ENCODE results near the gene ARAP1. TPM values are rescaled to one million over a fixed set of nuclear protein-coding genes. Genes with fewer than 3 reads are reported as not detected.

Gene ARAP1
- total and polyA plus RNA-seq, 8 donors = 21.5 to 73.5 (median 37.9) TPM

- TF ChIP-seq, protein P1, sequence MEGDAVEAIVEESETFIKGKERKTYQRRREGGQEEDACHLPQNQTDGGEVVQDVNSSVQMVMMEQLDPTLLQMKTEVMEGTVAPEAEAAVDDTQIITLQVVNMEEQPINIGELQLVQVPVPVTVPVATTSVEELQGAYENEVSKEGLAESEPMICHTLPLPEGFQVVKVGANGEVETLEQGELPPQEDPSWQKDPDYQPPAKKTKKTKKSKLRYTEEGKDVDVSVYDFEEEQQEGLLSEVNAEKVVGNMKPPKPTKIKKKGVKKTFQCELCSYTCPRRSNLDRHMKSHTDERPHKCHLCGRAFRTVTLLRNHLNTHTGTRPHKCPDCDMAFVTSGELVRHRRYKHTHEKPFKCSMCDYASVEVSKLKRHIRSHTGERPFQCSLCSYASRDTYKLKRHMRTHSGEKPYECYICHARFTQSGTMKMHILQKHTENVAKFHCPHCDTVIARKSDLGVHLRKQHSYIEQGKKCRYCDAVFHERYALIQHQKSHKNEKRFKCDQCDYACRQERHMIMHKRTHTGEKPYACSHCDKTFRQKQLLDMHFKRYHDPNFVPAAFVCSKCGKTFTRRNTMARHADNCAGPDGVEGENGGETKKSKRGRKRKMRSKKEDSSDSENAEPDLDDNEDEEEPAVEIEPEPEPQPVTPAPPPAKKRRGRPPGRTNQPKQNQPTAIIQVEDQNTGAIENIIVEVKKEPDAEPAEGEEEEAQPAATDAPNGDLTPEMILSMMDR (IDR thresholded peaks at IDR 0.05) = no peak
- no peaks in the 10 kb centered on the region for H3K27me3 ChIP-seq
- H3K36me3 ChIP-seq = no peaks in the 10 kb centered on the region
- WGBS, 2 donors = 76 to 77% methylated on average over 4 of the region's 4 CpGs
- H3K4me1 ChIP-seq = no peaks in the 10 kb centered on the region
- H3K27ac ChIP-seq = no peak overlapping the region
- no peak overlapping the region for H3K4me3 ChIP-seq
- no peak for DNase-seq
- ATAC-seq = no peak
- no peaks in the 10 kb centered on the region for H3K9me3 ChIP-seq
- no peak for FAIRE-seq
- intact Hi-C loops (cut with DNase I) = loop anchor here in 2 of 3 donors (5.0 kb wide), 2 partner anchors 51 to 61 kb away; no protein-coding TSS in a partner anchor
Measured at GRCh38 chr11:72647882-72648281, 104.3 kb downstream of the ARAP1 start.

DNA sequence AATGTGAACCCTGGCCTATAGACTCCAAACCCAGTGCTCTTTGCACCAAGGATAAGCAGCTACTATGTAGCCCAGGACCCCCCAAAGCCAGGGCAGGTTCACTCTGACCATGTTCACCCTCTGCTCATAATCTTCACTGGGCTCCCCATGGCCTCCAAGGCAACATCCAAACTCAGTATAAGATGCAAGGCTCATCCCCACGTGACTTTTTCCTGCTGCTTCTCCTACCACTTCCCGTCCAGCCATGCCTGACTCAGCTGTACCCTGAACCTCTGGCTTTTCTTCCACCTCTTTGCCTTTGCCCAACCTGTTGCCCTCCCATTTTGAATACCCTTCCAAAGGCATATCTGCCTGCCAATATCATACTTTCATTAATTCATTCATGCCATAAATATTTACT is 105.7 kb downstream of the ARAP1 start:
- TF ChIP-seq, protein P1 (IDR thresholded peaks at IDR 0.05) = no peak
- Histone ChIP-seq H3K36me3 (no peaks in the 10 kb centered on the region), H3K4me1 (peaks cover 0 to 4% (median 3%) of the 10 kb centered on the region in 3 donors), H3K9me3 (no peaks in the 10 kb centered on the region), H3K4me3 (no peak overlapping the region), H3K27me3 (no peaks in the 10 kb centered on the region), H3K27ac (no peak overlapping the region)
- intact Hi-C loops (cut with DNase I) = loop anchor here in 2 of 3 donors (5.0 kb wide), 2 partner anchors 49 to 59 kb away; no protein-coding TSS in a partner anchor
- ATAC-seq (no peak), DNase-seq (no peak), FAIRE-seq (no peak)
- WGBS, 2 donors = 63 to 64% methylated on average over 2 of the region's 2 CpGs

DNA sequence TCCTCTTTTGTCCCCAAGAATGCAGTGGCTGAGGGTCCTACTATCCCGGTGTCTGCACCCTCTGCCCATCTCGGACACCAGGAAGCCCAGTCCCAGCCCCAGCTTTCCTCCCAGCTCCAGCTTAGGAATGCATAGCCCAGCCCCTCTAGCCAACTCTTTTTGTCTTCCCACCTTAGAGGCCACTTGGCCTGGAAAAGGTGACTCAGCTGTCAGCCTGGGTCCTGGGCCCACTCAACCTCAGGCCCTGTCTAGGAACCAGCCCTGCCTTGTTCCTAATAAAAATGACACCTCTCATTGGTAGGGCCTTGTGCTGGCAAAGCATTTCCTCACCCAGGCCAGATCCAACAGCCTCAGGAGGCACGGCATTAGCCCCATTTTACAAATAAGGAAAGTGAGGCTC is 106.2 kb downstream of the ARAP1 start:
- no peak for DNase-seq
- Histone ChIP-seq H3K27ac (no peak overlapping the region), H3K4me3 (no peak overlapping the region), H3K36me3 (no peaks in the 10 kb centered on the region), H3K27me3 (no peaks in the 10 kb centered on the region), H3K4me1 (peaks cover 0 to 4% (median 3%) of the 10 kb centered on the region in 3 donors), H3K9me3 (no peaks in the 10 kb centered on the region)
- TF ChIP-seq, protein P1 (IDR thresholded peaks at IDR 0.05) = no peak
- FAIRE-seq = no peak
- no peak for ATAC-seq
- intact Hi-C loops (cut with DNase I) = loop anchor here in 2 of 3 donors (5.0 kb wide), 2 partner anchors 49 to 59 kb away; no protein-coding TSS in a partner anchor
- 84 to 87% methylated on average over 3 of the region's 3 CpGs for WGBS, 2 donors

DNA sequence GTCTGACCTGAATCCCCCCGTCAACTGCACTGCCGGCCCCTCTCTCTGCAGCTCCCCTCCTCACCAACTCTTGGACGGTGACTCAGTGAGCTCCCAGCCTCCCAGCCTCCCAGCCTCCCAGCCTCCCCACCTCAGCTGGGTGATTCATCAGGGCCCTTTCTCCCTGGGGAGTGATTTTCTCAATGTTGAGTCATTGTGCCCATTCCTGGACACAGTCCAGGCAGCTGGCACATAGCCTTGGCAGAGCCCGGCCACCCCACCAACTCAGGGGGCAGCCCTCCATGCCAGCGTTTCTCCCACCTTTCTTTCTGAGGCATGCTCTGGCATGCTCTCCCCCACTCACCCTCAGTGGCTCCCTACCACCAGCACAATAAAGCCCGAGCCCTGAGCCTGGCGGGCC is 108.7 kb downstream of the ARAP1 start:
- intact Hi-C loops (cut with DNase I) = no loop called here
- TF ChIP-seq, protein P1 (IDR thresholded peaks at IDR 0.05) = no peak

GRCh38 chr11:72642884-72643522 is 109.2 kb downstream of the ARAP1 start:
- DNase-seq (peak in 5 of 6 donors; percentile 29 to 88 (median 60)), FAIRE-seq (no peak), ATAC-seq (peak; percentile 83 to 91 (median 90))
- no peaks in the 10 kb centered on the region for H3K36me3 ChIP-seq
- peak overlapping the region; percentile 19 to 53 (median 28) for H3K4me3 ChIP-seq
- no peak overlapping the region for H3K27ac ChIP-seq
- TF ChIP-seq, protein P1 (IDR thresholded peaks at IDR 0.05) = peak; percentile 93 to 97 (median 96)
- no peaks in the 10 kb centered on the region for H3K27me3 ChIP-seq
- H3K4me1 ChIP-seq = peaks cover 0 to 4% (median 3%) of the 10 kb centered on the region in 3 donors
- WGBS, 2 donors = 1 to 3% methylated on average over 26 to 59 of the region's 59 CpGs
- H3K9me3 ChIP-seq = no peaks in the 10 kb centered on the region
- intact Hi-C loops (cut with DNase I) = no loop called here

More for the DNA sequence above, 108.7 kb downstream of the ARAP1 start:
- Histone ChIP-seq H3K36me3 (no peaks in the 10 kb centered on the region), H3K4me3 (no peak overlapping the region), H3K9me3 (no peaks in the 10 kb centered on the region), H3K27ac (no peak overlapping the region), H3K4me1 (peaks cover 0 to 4% (median 3%) of the 10 kb centered on the region in 3 donors), H3K27me3 (no peaks in the 10 kb centered on the region)
- 73 to 77% methylated on average over 7 of the region's 7 CpGs for WGBS, 2 donors
- FAIRE-seq (no peak), ATAC-seq (peak in 1 of 4 donors; percentile 5), DNase-seq (peak in 2 of 6 donors; percentile 36 to 41)

Data from pancreas (tissue), 10 donors.